Right kidney (tissue), 1 donor: ENCODE results near the gene BRF1.
"Not testable (repeated sequence)": the region's sequence is repeated elsewhere in the genome, so short reads cannot be mapped to it uniquely, and the experiment has no call there.

Experiments
- DNase-seq: peaks from one replicate; pipeline ENCODE4 v3.0.0-alpha.2; 2016

The BRF1 gene

DNA sequence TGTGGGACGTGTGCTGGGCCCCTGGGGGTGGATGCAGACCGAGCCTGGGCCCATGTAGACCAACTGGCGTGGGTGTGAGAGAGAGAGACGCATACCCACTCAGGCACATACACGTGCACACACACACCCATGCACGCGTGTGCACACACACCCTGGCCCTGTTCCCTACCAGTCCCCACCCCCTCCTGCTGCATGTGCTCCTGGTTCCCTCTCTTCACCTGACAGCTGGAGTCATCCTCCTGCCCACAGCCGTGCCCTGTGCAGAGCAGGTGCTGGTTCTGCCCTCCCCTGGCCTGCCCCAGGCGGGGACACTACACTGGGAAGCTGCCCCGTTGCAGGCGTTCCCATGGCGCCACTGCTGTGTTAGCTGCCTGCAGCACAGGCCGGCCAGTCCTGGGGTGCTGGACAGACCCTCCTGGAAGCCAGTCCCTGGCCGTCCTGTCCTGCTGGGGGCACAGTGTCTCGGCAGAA is 32.3 kb upstream of the BRF1 start:
- DNase-seq, result no peak

GRCh38 chr14:105332350-105332874 is 31.6 kb upstream of the BRF1 start:
- no peak for DNase-seq

DNA sequence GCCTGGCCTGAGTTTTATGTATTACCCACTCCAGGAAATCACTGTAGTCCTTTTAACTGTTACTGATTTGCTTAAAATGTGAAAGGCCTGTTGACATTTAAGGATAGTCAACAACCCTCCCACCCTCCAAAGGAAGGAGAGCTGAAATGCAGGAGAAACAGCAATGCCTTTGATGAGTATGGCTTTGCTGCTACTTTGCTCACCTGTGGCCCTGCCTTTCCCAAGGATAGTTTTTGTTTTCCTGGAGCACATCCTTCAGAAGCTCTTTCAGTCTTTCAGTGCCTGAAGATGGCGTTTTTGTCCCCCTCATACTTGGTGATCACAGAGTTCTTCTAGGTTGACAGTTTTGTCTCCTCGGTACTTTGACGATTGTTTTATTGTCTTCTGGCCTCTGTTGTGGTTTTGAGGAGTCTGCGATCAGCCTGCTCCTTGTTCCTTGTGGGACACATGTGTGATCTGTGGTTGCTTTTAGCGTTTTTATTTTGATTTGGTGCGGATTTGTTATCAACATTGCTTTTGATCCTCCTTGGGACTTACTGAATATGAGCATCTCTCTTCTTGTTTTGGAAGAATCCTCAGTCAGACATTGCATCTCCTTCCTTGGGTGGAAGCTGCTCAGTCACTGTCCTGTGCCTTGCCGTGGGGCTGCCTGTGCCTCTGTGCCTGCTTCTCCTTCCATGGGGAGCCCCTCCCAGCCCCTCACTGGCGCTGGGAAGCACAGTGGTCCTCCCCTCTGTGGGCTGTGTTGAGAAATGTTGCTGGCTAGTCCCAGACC is 31.0 kb upstream of the BRF1 start:
- no peak for DNase-seq

DNA sequence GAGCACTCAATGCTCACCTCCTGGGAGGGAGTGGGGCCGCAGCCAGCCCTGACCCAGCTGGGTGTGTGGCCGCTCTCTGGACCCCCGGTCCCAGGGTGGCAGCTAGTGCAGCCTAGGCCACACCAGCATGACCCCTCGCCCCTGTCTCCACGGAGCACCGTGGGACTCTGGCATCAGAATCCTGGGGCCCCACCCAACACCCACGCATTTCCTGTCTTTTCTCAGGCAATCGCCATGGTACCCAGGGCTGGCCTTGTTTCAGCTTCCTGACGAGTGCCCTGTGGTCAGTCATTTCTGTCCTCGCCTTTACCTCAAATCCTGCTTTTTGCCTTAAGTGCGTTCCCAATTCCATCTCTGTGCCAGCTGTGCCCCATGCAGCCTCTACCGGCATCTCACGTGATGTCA is 29.7 kb upstream of the BRF1 start:
- DNase-seq, result no peak

GRCh38 chr14:105329411-105330150 is 28.8 kb upstream of the BRF1 start:
- DNase-seq, result no peak

DNA sequence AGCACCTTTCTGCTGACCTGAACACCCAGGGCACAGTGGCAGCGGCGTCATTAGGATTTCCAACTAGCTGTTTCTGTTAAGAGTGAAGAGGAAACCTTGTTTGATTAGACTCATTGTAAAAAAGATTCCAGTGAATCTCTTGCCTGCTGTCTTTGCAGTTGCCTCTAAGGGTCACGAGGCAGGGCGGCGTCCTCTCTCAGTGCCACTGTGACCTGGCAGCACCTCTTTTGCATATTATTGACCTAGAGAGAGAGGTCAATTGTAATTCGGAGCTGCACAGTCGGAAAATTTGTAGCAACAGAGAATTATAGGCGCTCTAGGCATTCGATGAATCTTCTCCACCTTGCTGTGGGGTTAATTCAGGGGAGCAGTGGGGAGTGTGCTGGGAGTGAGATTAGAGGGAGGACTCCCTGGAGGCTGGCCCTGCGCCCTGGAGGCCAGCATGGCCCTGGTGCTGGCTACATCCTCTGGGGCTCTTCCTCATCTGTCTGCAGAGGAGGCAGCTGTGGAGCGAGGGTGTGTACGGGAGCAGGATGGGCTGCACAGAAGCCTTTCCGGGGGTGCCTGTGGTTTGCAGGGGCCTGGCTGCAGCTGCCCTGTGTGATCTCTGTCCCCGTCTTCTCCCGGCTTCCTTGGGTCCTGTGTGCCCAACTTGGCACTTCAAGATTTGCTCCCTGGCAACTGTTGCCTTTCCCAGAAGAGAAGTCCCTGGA is 28.0 kb upstream of the BRF1 start:
- DNase-seq, result no peak

- DNase-seq, result no peak
These were observed 27.4 kb upstream of the BRF1 start for GRCh38 chr14:105328070-105328677.

GRCh38 chr14:105327695-105328045 is 26.9 kb upstream of the BRF1 start:
- not testable (repeated sequence) for DNase-seq

DNA sequence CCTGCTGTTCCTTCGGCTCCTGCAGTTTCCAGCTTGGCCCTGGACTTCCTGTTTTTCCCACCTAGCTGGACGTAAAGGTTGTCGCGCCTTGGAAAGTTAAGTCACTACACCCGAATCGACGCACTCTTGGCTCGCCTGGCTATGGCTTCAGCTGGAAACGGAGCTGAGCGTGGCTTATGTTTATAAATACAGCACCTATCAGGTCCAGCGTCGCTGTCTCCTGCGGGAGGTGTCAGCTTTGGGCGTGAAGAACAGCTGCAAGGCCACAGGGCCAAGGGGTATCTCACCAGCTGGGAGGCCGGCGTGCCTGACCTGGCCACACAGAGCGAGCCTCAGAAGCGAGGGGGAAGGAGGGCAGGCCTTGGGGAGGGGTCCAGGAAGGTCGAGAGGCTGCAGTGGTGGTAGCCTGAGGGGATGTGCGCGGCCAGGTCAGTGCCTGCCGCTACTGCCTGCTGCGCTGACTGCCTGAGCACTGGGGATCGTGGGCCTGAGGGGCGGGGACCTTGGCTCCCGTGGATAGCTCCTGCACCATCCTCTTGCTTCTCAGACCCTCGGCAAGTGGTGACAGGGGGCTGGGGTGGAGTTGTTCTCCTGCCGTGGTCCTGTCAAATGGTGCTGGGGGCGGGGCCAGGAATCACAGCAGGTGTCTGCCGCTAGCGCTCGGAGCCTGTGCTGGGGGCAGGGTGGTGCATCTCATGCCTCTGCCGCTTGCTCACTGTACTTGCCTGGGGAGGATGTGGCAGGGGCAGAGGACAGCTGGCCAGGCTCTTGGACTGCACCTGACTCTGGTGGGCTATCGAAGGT is 26.3 kb upstream of the BRF1 start:
- no peak for DNase-seq

DNA sequence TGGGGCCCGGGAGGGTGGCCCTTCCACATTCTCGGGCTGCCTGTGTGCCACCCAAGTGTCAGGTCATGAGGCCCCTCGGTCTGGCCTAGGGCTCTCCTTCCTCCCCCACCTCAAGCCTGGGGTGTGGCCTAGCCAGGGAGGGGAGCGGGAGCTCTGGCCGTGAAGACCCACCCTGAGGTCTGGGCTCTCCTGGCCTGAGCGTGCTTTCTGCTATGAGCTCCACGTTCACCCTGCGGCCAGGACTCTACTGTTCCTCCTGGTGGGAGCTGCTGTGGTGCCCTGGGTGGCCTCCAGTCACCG is 25.7 kb upstream of the BRF1 start:
- no peak for DNase-seq

GRCh38 chr14:105325716-105326567 is 25.1 kb upstream of the BRF1 start:
- DNase-seq, result no peak

DNA sequence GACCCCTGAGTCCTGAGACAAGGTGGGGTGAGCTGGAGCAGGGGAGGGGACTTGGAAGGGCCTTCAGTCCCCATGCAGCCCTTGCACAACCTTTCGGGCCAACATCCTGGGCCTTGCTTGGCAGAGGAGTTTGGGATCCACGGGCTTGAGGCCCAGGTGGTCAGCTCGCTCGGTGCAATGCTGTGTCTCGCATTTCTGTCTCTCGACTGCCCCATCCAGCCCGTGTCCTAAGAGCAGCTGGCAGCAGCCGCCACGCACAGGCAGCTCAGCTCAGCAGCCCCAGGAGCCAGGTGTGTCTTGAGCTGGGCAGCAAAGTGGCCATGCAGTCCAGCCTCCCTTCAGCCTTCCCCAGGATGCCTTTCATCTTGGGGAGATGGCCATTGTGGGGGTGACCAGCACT is 24.5 kb upstream of the BRF1 start:
- DNase-seq, result no peak

- no peak for DNase-seq
These were observed 24.1 kb upstream of the BRF1 start for GRCh38 chr14:105324871-105325270.

- DNase-seq, result no peak
These were observed 23.4 kb upstream of the BRF1 start for GRCh38 chr14:105324080-105324778.

GRCh38 chr14:105323663-105324062 is 22.9 kb upstream of the BRF1 start:
- no peak for DNase-seq

DNA sequence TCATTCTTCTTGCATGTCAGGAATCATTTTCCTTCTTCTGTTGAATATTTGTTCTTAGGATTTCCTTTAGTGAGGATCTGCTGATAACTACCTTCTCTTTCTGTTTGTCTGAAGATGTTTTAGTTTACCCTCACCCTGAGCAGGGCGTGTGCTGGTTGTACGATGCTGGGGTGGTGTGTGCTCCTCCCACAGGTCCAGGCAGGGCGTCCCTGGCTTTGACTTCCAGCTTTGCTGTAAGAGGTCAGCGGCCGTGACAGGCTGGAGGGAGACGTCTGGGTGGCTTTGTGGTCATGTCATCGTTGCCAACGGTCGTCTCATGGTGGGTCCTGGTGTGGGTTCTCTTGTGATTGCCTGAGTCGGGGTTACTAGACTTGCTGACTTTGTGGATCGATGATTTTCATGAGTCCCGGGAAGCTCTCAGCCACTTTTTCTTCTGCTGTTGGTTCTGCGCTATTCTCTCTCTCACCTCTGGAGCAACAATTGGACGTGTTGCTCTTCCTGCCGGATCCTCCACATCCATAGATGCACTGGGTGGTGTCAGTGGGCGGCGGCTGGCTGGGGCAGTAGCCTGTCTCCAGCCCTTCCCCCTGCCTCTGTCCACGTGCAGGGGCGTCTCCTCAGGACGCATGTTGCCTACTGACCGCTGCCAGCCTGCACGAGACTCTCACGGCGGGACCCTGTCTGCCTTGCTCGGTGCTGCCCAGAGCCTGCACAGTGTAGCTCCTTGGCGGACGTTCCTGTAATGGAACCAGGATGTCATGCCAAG is 22.2 kb upstream of the BRF1 start:
- DNase-seq, result no peak

- DNase-seq, result no peak
These were observed 16.7 kb upstream of the BRF1 start for GRCh38 chr14:105317546-105317945.

DNA sequence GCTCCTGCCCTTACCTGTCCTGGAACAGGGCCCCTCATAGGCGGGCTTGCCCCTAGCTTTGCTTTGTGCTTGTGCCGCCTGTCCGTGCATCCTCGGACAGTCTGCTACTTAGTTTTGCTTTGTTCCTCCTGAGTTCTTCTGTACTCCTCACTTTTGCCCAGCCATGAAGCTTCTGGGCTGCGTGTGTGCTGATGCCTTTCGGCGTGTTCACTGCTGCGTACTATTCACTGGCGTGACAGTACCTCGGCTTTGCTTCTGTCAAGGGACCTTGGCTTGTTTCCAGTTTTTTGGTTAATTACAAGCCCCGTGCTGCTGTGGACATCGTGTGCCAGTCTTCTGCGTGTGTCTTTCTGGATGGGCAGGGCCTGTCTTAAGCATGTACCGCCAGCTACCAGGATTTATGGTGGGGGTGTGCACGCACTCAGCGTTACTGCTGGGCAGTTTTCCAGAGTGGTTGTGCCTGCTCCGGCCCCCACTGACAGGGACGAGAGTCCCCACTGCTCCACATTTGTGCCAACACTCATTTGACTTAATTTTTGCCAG is 16.2 kb upstream of the BRF1 start:
- DNase-seq, result no peak

DNA sequence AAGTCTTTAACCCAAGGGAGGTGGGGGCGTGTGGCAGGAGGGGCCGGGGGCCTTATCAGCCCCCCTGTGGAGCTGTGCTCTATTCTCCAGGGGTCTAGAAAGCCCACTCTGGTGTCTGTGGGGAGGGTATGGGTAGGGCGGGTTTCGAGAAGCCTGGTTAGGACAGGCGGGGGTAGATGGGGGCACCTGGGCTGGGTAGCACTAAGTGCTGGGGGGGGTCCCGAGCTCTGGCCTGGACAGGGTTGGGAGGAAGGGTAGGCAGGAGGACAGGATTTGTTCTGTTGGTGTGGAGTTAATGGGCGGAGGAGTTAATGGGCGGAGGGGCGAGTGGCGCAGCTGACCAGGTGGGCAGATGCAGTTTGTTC is 15.8 kb upstream of the BRF1 start:
- no peak for DNase-seq
